Activated CD4-positive, alpha-beta T cell treated with anti-CD3 and anti-CD28 coated beads, Interleukin-2, amount 50 U/mL, for 1 hour (primary cell): ENCODE results near the gene CGA.
"Not testable (repeated sequence)": the region's sequence is repeated elsewhere in the genome, so short reads cannot be mapped to it uniquely, and the experiment has no call there.

Source experiments
- DNase-seq: peaks from one replicate; pipeline ENCODE4 v3.0.0-alpha.2; 2020

CGA gene

DNA sequence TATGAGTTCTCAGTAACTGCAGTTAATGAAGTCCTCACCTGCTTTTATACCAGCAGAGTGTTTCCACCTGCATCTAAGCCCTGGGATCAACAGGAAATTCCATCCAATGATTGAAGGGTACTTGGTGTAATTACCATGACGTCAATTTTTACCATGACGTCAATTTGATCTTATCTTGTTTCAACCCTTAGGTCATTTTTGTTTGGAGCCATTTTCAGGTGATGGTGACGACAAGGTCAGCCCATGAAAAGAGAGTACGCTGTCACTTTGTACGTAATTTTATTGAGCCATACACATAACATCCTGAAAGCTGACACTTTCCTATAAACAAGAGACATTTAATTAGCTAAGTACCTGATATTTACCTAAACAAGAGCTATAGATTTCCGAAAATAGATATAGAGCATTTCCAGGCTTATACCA, at the start of gene CGA:
Gene CGA (minus strand): TSS at position 20 of the 423 bp plus-strand sequence. CDS start 6,906 bp downstream, outside the sequence.
- DNase-seq: no peak

DNA sequence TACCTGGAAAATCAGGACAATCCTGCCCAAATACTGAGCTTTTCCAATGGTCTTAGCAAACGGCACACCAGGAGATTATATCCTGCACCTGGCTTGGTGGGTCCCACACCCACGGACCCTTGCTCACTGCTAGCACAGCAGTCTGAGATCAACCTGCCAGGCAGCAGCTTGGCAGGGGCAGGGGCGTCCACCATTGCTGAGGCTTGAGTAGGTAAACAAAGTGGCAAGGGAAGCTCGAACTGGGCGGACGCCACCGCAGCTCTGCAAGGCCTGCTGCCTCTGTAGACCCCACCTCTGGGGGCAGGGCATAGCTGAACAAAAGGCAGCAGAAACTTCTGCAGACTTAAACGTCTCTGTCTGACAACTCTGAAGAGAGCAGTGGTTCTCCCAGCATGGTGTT, 45.0 kb upstream of the CGA start:
- DNase-seq: not testable (repeated sequence)

DNA sequence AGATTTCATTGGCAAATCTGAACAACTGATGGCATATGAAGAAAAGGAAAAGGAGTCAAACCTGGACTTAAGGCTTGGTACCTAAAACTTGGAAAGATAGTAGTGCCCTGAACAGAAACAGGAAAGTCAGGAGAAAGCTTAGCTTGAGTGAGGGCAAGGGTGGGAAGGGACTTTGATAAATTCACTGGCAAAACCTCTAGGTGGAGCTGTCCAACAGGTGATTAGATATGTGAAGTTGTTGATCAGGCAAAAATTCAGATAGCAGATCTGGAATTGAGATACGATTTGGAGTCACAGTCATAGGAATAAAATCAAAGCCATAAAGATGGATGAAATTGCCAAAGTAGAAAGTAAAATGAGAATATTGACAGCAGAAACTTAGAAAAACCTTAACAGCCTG, 44.3 kb upstream of the CGA start:
- peak; percentile 21 for DNase-seq

DNA sequence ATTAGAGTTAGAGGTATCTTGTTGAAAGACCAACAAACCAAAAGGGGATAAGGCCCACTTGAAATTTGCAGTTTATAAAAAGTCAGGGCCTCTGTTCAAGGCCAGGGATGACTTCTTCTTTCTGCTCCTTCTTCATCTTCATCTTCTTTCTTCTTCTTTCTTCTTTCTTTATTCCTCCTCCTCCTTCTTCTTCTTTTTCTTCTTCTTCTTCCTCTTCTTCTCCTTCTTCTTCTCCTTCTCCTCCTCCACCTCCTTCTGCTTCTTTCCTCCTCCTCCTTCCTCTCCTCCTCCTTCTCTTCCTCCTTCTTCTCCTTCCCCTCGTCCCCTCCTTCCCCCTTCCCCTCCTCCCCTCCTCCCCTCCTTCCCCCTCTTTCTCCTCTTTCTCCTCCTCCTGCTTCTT, 42.1 kb upstream of the CGA start:
- DNase-seq: no peak

DNA sequence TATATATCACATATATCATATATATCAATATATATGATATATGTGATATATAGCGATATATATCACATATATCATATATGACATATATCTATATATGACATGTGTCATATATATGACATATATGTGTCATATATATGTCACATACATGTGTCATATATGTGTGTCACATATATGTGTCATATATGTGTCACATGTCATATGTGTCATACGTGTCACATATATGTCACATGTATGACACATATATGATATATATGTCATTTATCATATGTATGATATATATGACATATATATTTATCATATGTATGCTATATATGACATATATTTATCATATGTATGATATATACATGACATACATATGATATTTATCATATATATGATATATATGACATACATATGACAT, 32.8 kb upstream of the CGA start:
- DNase-seq: no peak

DNA sequence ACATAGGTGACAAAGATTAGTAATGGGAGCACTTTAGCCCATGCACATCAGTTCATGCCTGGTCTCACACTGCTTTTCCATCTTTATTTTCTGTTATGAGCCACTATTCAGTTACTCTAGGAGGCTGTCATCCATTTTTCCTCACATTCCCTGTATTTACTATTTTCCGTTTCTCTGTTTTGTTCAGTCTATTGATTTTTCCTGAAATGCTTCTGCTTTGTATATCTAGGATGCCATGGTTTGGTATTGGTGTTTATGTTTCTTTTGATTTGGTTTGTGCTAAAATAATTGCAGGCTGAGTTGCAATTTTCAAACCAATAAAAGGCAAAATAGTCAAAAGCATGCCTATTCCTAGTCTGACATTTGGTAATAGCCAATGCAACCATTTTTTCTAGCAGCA, 31.6 kb upstream of the CGA start:
- no peak for DNase-seq

DNA sequence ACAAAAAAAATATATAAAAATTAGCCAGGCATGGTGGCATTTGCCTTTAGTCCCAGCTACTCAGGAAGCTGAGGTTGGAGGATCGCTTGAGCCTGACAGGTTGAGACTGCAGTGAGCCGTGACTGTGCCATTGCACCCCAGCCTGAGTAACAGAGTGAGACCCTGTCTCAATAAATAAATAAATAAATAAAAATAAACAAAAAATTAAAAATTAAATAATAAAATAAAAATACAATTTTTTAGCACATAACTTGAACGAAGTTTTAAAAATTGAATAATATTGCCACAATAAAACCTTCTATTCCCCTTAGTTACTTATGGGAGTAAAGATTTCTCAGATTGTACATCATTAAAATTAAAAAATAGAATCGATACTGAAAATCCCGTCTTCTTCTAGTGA, 29.2 kb upstream of the CGA start:
- DNase-seq: no peak

DNA sequence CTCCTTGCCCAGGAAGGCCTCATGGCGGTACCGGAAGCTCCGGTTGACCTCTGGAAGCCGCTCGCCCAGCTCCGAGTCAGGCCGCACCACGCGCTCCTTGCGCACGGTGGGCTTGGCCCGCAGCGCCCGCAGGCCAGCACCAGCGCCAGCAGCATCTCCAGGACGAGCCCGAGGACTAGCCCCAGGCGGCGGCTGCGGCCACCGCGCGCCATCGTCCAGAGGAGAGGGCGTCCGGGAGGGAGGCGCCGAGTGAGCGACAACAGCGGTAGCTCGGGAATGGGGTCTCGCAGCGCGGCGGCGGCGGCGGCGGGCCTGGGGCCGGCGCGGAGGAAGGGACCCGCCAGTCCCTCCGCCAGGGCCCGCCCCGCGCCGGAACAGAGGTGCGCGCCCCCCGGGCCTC, 27.6 kb upstream of the CGA start:
- DNase-seq: no peak

DNA sequence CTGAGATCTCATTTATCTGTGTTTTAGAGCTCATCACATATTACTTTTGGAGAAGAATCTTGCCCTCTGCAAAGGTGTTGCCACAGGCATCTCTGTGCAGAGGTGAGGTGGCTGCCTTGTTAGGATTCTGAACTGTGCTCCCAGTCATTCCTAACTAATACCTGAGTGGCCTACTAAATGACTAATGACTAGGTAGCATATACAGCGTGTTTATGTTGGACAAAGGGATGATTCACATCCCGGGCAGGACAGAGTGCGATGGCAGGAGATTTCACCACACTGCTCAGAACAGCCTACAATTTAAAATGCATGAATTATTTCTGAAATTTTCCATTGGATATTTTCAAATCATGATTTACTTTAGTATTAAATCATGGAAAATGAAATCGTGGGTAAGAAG, 23.1 kb upstream of the CGA start:
- DNase-seq: no peak

DNA sequence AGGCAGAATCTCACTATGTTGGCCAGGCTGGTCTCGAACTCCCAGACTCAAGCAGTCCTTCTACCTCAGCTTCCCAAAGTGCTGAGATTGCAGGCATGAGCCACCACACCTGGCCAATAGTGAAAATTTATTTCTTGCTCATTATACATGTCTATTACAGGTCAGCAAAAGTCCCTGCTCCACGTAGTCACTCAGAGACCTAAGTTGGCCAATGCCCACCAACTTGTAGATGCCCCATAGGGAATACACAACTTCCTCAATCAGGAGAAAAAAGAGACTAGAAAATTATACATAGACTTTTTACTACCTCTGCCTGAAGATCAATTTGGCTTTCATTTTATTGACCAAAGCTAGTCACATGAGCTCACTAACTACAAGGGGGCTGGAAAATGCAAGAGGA, 22.0 kb upstream of the CGA start:
- DNase-seq: no peak

DNA sequence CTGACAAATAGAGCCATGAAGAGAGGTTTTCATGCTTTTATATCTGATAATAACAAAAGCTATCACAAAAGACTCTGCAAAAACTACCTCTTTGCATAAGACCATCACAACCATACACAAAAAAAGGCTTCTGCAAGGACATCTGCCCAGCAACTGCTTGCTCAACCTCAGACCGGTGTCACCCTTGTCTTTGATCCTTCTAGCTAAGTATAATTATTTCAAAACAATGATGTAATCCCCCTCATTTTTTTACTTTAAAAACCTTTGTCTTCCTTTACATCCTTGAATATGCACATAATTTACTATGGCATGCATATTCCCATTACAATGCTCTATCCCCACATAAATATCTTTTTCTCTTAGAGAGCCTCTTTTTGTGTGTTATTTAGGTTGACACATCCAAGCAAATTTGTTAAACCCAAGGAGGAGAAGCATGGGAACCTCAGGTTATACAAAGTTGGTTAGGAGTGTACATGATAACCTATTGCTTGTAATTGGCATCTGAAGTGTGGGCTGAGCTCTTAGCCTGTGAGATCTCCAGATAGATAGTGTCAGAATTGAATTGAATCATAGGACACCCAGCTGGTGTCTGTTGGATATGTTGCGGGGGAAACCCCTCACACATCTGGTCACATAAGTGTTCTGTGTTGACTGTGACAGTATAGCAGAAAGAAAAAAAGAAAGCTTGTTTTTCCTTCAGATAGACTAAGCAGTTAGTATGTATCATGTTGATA, 20.7 kb upstream of the CGA start:
- DNase-seq: no peak

DNA sequence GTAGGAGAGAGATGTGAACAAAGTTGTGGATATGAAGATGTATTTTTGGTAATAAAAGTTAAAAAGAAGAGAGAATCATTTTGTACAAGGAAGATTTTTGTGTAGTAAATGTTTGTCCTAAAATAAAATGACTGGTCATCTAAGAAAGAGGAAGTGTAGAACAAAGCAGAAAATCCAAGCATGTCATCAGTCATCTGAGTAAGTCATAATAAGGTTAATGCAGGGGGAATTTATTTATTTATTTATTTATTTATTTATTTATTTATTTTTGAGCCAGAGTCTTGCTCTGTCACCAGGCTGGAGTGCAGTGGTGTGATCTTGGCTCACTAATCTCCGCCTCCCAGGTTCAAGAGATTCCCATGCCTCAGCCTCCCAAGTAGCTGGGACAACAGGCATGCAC, 15.7 kb upstream of the CGA start:
- no peak for DNase-seq

DNA sequence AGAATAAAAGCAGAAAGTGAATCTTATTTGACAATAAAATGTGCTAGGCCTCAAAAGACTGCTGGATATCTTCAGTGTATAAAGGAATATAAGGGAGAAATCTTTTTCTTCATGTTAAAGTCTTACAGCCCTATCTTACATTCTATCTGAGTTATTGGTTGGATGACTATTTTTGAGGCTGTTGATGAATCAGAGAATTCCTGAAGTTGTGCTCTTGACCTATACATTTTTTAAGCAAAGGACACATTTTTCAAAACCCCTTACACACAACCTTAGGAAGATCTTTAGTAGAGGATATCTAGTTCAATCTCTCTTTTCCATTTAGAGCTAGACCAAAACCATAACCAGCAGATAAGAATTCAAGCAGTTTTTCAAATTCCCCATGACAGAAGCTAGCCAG, 10.9 kb upstream of the CGA start:
- DNase-seq: no peak

DNA sequence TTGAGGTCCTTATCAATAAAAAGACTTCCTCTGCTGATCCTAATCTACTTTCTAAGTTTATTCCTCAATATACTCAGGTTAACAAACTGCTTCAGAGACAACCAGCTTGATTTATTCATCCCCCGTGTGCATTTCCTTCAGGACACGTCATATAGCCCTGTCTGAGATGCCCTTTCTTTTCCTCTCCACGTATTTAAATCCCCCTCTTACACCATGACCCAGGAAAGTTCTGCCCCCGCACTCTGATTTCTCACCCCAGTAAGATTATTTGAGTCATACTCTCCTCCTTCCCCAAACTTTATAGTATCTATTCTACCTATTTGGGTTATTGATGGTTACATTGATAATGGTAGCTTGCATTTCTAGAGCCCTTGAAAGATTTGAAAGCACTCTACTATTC, 9.8 kb upstream of the CGA start:
- DNase-seq: no peak

DNA sequence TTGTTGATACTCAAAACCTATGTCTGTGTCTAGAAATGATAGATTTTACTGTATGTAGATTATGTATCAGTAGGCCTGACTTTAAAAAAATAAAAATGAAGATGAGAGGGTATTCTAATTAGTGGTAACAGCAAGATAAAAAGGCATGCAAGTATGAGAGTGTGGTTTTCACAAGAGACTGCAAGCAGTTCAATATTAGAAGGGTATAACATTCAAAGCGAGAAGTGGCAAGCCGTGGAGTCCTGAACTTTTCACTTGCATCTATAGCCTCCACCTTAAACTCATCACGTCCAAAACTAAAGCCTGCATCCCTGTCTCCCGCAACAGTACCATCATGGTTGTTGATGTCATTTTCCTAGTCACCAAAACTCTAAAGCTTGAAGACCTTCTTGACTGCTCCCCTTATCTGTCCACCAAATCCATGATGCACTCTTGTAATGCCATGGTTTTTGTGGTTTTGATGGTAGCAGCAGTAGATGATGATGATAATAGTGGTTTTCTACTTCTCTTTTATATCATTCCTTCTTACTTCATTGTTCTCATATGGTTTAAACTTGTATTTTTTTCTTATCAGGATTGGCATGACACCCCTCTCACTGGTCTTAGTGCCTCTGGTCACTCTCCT, 9.2 kb upstream of the CGA start:
- DNase-seq: no peak

DNA sequence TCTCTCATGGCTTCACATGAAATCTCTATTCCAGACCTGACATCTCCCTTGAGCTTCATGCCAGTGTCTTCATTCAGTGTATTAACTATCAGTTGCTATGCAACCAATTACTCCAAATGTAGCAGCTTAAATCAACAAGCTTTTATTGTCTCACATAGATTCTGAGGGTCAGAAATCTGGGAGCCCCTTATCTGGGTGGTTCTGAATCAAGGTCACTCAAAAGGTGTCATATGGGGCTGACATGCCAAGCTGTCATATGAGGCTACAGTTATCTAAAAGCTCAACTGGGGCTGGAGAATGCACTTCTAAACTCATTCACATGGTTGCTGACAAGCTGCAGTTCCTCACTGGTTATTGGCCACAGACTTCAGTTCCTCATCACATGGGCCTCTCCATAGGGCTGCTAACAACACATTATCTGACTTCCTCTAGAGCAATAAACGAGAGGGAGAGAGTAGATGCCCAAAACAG, 7.3 kb upstream of the CGA start:
- DNase-seq: no peak

DNA sequence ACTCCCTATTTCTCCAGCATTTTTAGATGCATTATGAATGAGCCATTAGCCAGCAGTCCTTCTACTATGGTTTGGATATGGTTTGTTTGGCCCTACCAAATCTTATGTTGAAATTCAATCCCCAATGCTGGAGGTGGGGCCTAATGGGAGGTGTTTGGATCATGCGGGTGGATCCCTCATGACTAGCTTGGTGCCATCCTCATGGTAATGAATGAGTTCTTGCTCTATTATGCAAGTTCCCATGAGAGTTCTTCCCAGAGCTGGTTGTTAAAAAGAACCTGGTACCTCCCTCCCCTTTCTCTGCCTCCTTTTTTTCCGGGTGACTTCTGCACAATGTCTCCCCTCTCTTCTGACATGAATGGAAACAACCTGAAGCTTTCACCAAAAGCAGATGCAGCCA, 6.2 kb upstream of the CGA start:
- DNase-seq: no peak

DNA sequence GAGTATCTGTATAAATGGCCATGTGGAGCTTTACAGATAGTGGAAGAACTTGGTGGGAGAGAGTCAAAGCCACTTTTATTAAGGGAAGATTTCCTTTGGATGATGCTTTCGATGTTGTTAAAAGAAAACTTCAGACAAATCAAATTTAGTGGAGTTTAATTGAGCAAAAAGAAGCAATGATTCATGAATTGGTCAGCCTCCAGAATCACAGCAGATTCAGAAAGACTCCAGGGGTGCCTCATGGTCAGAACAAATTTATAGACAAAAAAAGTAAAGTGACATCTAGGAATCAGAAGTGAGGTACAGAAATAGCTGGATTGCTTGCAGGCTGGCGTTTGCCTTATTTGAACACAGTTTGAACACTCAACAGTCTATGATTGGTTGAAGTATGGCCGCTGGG, 5.3 kb upstream of the CGA start:
- no peak for DNase-seq

DNA sequence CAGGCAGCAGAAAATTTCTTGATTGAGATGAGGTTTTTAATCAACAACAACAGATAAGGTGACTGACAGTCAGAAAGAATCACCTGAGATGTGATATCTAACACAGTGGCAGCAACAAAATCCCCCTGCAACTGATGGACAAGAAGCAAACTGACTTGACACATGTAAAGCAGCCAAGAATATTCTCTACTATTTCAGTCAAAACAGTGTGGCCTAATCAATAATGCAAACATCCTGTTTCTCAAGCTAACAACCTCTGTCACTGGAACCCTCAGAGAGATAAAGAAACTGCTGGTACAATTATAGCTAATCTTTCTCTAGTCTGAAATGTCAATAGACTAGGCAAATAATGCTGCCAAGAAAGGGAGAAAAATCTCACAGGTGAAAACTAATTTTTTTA, 4.6 kb upstream of the CGA start:
- DNase-seq: no peak

DNA sequence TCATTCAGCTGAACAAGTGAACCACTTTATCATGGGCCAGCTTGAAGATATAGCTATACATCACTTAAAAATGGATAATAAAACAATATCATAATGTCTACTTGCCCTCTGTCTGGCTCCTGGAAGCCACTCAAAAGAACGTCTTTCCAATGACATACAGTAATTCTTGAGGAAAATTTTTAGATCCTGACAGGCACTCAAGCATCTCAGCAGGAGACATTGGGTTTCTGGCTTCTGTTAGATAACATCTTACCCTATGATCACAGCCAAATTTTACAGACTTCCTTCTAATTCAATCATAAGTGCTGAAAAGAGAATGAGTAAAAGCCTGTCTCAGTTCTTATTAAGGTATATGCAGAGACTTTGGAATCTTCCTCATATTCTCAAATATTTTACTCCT, 330 bp downstream of the CGA start:
- DNase-seq: no peak

DNA sequence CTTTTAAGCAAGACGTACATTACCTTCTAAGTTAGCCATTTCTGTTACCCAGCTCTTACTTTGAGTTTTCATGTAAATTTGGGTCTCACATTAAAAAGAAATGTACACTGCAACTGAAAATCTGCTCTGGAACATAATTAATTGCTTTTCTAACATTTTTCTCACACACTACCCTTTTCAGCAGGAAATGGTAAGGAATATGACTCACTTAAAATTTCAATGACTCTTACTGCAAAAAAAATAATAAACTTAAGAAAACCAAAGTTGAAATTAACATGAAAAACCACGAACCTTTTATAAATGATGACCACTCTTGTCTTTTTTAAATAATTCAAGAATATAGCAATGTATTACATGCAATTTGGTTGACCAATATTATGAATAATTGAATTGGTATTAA, 1.3 kb downstream of the CGA start:
- DNase-seq: no peak

DNA sequence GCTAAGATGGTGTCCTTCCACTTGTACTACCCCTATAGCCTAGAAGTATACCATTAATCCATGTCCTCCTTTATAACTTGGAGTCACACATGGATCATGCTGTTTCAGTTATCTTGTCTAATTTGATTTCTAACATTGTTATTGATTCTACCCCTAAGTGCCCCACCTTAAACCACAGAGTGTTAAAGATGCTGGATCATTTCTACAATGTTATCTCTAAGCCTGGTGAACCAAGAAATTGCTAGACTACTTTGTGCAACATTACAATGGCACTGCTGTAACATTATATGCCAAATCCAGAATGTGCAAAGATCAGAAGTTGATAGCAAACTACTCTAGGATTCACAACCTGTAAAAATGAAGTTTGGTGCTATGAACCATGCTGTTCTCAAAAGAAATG, 1.7 kb downstream of the CGA start:
- DNase-seq: no peak

DNA sequence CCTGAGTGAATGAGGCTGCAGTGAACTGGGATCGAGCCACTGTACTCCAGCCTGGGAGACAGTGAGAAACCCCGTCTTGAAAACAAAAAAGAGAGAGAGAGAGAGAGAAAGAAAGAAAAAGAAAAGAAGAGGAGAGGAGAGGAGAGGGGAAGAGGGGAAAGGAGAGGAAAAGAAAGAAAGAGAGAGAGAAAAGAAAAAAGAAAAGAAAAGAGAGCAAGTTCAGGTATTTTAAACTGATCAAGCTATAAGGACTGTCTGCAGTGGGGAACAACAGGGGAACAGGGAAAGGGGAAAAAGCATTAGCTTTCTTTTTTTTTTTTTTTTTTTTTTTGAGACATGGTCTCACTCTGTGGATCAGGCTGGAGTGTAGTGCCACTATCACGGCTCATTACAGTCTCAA, 2.5 kb downstream of the CGA start:
- DNase-seq: no peak

DNA sequence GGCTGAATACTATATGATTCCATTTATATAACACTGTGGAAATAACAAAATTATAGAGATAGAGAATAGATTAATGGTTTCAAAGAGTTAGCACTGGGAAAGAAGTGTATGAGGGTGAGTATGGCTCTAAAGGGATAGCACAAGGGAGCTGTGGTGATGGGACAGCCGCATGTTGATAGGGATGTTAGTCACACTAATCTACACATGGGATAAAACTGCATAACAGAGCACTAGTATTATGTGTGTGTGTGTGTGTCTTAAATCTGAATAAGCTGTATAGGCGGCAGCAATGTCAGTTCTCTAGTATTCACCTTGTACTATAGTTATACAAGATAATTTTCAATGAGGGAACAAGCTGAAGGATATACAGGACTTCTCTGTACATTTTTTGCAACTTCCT, 5.8 kb downstream of the CGA start:
- DNase-seq: no peak

DNA sequence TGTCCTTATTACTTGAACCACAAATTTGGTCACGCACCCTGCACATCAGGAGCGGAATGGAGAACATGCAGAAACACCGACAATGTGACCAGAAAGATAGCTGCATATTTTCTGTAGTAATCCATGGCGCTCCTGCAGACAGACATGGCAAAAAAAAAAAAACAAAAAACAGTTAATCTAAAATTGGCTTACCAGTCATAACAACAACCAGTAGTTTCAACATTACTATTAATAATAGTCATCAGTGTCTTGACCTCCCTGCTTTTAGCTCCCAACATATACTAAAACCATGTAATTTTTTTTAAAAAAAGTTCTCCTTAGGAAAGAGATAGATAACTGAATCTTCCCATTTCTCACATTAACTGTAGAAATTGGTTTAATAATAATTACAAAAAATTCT, 6.8 kb downstream of the CGA start:
- DNase-seq: no peak
